Panc1 (cell line): ENCODE results near the gene CDKAL1. TPM values are rescaled to one million over a fixed set of nuclear protein-coding genes. Genes with fewer than 3 reads are reported as not detected.

Experiments
- ATAC-seq: fragments of 200-7000 bp; cut with Tn5 transposase; 2 replicates; pipeline ENCODE4 v1.9.1; 2020; ENCODE audit warnings: mild to moderate bottlenecking, moderate library complexity
- BruUV-seq: library from RNA; stranded (reverse); fragments of 400-500 nt; replicated peaks from 2 replicates; lab custom pipeline; 2021; lab: Mats Ljungman, UMichigan
- CTCF ChIA-PET: fragments of 300-600 bp; sonication (Branson Sonifier 250); formaldehyde crosslinking; loops from one replicate; lab custom pipeline; 2022; ENCODE audit warnings: antibody characterized with exemption; lab: Charles Lee
- POLR2A ChIA-PET: fragments of 300-600 bp; sonication (Branson Sonifier 250); formaldehyde crosslinking; loops from one replicate; lab custom pipeline; 2022; ENCODE audit warnings: antibody characterized with exemption; lab: Charles Lee
- DNase-seq: peaks from one replicate; pipeline ENCODE4 v3.0.0-alpha.2; 2010; ENCODE audit warnings: low read depth, low spot score
- H3K27ac ChIP-seq: 2 replicates; pipeline ENCODE4 v1.5.1; 2011; ENCODE audit warnings: mild to moderate bottlenecking, low read length, inconsistent platforms
- H3K27me3 ChIP-seq: fragments of 200-500 bp; sonication (Bioruptor generic); 2 replicates; pipeline ENCODE4 v1.6.0; 2014; ENCODE audit warnings: low read length, inconsistent platforms; ENCODE audit not compliant: control insufficient read depth, insufficient read depth
- H3K36me3 ChIP-seq: fragments of 200-500 bp; sonication (Bioruptor generic); 2 replicates; pipeline ENCODE4 v1.5.1; 2014; ENCODE audit warnings: inconsistent platforms, mild to moderate bottlenecking, low read length, moderate library complexity; ENCODE audit not compliant: control insufficient read depth, insufficient read depth
- H3K4me1 ChIP-seq: 2 replicates; pipeline ENCODE4 v1.5.1; 2011; ENCODE audit warnings: inconsistent platforms, mild to moderate bottlenecking, low read length, moderate library complexity; ENCODE audit not compliant: control insufficient read depth, insufficient read depth
- H3K4me3 ChIP-seq, 2 experiments: 2 replicates each; pipeline ENCODE4 v1.5.1; 2011 to 2012; ENCODE audit warnings: low read depth in 2 of 2, low read length in 2 of 2, mild to moderate bottlenecking in 2 of 2, inconsistent platforms in 1 of 2, moderate library complexity in 1 of 2
- H3K9me3 ChIP-seq: fragments of 200-500 bp; sonication (Bioruptor generic); 2 replicates; pipeline ENCODE4 v1.5.1; 2014; ENCODE audit warnings: low read depth, mild to moderate bottlenecking, inconsistent platforms, low read length, moderate library complexity; ENCODE audit not compliant: control insufficient read depth, insufficient read depth
- CTCF ChIP-seq: fragments of 450-650 bp; IDR thresholded peaks from 2 replicates; pipeline ENCODE4 v1.5.1; 2017; ENCODE audit warnings: mild to moderate bottlenecking
- POLR2AphosphoS5 ChIP-seq: IDR thresholded peaks from 2 replicates; pipeline ENCODE4 v1.6.1; 2012; ENCODE audit warnings: mild to moderate bottlenecking, low read depth, low read length, moderate library complexity
- SIN3A ChIP-seq: IDR thresholded peaks from 2 replicates; pipeline ENCODE4 v1.6.1; 2012; ENCODE audit warnings: low read depth, mild to moderate bottlenecking, low read length, moderate library complexity, borderline replicate concordance; ENCODE audit not compliant: insufficient read depth
- TCF7L2 ChIP-seq: IDR thresholded peaks from 2 replicates; pipeline ENCODE4 v1.6.1; 2011; ENCODE audit warnings: mild to moderate bottlenecking, low read depth, low read length, inconsistent platforms
- in situ Hi-C: cut with HindIII; loops from 2 replicates; pipeline ENCODE4 v1.10.0; 2016; ENCODE audit warnings: low sequenced_read_pairs, low pct_unique_long_range_greater_than_20kb
- intact Hi-C: fragments of 100-400 bp; cut with micrococcal nuclease; formaldehyde crosslinking; loops from one replicate; pipeline ENCODE4 v1.10.0; 2022; ENCODE audit not compliant: unreplicated experiment
- total RNA-seq: library from RNA; stranded (reverse); gene quantifications from one replicate; pipeline ENCODE4 v1.2.1, GENCODE V29; 2021; ENCODE audit not compliant: unreplicated experiment
- TF ChIP-seq, protein P1 (sequence below), 2 experiments: IDR thresholded peaks; 2 replicates each; pipeline ENCODE4 v1.6.1; 2011 to 2012; ENCODE audit warnings: low read depth in 2 of 2, control low read depth in 1 of 2, low read length in 1 of 2, mild to moderate bottlenecking in 1 of 2, moderate library complexity in 1 of 2; ENCODE audit not compliant: insufficient read depth in 1 of 2

Gene CDKAL1
- total RNA-seq, 1 experiment from 2014 or later = 14.5 TPM

DNA sequence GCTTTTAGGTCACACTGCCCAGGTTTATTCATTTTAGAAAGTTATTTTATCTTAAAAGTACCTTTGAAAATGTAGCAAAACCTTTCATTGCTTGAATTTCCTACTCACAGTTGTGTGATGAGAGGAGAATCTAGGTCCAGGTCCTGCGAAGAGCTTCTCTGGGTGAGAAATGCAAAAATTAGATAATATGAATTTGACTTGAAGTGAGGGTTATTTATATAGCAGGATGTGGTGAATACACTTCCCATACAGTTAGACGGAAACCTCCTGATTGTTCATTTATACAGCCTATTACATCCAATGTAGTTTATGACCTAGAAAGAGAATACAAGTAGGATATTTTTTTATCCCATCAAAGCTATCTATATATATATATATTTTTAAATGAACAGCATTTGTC lies 30.5 kb downstream of the CDKAL1 start:
- H3K27ac ChIP-seq = peak overlapping the region; percentile 73
- in situ Hi-C loops (no loop called here), intact Hi-C loops (no loop called here)
- H3K9me3 ChIP-seq = no peaks in the 10 kb centered on the region
- peaks cover 9% of the 10 kb centered on the region; the same call in 1 of the 2 replicates for H3K4me1 ChIP-seq
- no peaks in the 10 kb centered on the region for H3K36me3 ChIP-seq
- no peak for ATAC-seq
- CTCF ChIA-PET = interaction anchor here (0.5 to 1.2 kb wide), 4 partner anchors 137 to 1041 kb away, joined by 3 to 8 read pairs (median 4); no protein-coding TSS in a partner anchor
- no TSS peak for BruUV-seq
- POLR2A ChIA-PET = no interaction called here
- TF ChIP-seq TCF7L2 = no peak
- no peak for TF ChIP-seq POLR2AphosphoS5
- no peak for TF ChIP-seq SIN3A
- TF ChIP-seq CTCF = no peak
- TF ChIP-seq, protein P1, sequence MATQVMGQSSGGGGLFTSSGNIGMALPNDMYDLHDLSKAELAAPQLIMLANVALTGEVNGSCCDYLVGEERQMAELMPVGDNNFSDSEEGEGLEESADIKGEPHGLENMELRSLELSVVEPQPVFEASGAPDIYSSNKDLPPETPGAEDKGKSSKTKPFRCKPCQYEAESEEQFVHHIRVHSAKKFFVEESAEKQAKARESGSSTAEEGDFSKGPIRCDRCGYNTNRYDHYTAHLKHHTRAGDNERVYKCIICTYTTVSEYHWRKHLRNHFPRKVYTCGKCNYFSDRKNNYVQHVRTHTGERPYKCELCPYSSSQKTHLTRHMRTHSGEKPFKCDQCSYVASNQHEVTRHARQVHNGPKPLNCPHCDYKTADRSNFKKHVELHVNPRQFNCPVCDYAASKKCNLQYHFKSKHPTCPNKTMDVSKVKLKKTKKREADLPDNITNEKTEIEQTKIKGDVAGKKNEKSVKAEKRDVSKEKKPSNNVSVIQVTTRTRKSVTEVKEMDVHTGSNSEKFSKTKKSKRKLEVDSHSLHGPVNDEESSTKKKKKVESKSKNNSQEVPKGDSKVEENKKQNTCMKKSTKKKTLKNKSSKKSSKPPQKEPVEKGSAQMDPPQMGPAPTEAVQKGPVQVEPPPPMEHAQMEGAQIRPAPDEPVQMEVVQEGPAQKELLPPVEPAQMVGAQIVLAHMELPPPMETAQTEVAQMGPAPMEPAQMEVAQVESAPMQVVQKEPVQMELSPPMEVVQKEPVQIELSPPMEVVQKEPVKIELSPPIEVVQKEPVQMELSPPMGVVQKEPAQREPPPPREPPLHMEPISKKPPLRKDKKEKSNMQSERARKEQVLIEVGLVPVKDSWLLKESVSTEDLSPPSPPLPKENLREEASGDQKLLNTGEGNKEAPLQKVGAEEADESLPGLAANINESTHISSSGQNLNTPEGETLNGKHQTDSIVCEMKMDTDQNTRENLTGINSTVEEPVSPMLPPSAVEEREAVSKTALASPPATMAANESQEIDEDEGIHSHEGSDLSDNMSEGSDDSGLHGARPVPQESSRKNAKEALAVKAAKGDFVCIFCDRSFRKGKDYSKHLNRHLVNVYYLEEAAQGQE (IDR thresholded peaks at IDR 0.05; ENCODE audit: insufficient read depth in 1 of 2, low read depth in 2 of 2, low read length in 1 of 2) = no peak
- no peak overlapping the region for H3K4me3 ChIP-seq
- no peaks in the 10 kb centered on the region for H3K27me3 ChIP-seq
- DNase-seq = no peak

GRCh38 chr6:20565342-20565741 lies 31.1 kb downstream of the CDKAL1 start:
- ATAC-seq (no peak), DNase-seq (no peak)
- in situ Hi-C loops = no loop called here
- Histone ChIP-seq H3K36me3 (no peaks in the 10 kb centered on the region), H3K4me1 (peaks cover 9% of the 10 kb centered on the region; the same call in 1 of the 2 replicates), H3K27ac (peak overlapping the region; percentile 26; the same call in 1 of the 2 replicates), H3K27me3 (no peaks in the 10 kb centered on the region), H3K9me3 (no peaks in the 10 kb centered on the region), H3K4me3 (no peak overlapping the region)
- TF ChIP-seq CTCF (no peak), TCF7L2 (no peak), SIN3A (no peak), POLR2AphosphoS5 (no peak)
- TF ChIP-seq, protein P1 (IDR thresholded peaks at IDR 0.05; ENCODE audit: insufficient read depth in 1 of 2, low read depth in 2 of 2, low read length in 1 of 2) = no peak
- ChIA-PET POLR2A (no interaction called here), CTCF (interaction anchor here (0.5 to 0.8 kb wide), 2 partner anchors 1023 to 1040 kb away, joined by 3 to 4 read pairs; no protein-coding TSS in a partner anchor)
- no TSS peak for BruUV-seq
- intact Hi-C loops = no loop called here
